GM19468 (cell line): ENCODE data around the gene SINHCAF.
"Not testable (repeated sequence)": the region's sequence is repeated elsewhere in the genome, so short reads cannot be mapped to it uniquely, and the experiment has no call there.

ENCODE experiments used
- ATAC-seq: cut with Tn5 transposase; IDR thresholded peaks from one replicate; pipeline ENCODE4 v1.9.1; 2021; ENCODE audit warnings: mild to moderate bottlenecking, moderate library complexity, moderate number of reproducible peaks; ENCODE audit not compliant: unreplicated experiment; ENCODE audit errors: extremely low read depth

SINHCAF gene

DNA sequence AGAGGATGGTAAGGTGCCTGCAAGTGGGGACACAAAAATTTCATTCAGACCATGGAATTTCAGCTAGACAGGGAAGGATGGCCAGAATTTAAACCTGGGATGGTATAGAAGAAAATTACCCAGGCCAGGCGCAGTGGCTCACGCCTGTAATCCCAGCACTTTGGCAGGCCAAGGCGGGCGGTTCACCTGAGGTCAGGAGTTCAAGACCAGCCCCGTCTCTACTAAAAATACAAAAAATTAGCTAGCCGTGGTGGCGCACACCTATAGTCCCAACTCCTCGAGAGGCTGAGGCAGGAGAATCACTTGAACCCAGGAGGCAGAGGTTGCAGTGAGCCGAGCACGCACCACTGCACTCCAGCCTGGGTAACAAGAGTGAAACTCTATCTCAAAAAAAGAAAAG lies 87.6 kb downstream of the SINHCAF start:
- ATAC-seq: not testable (repeated sequence)

DNA sequence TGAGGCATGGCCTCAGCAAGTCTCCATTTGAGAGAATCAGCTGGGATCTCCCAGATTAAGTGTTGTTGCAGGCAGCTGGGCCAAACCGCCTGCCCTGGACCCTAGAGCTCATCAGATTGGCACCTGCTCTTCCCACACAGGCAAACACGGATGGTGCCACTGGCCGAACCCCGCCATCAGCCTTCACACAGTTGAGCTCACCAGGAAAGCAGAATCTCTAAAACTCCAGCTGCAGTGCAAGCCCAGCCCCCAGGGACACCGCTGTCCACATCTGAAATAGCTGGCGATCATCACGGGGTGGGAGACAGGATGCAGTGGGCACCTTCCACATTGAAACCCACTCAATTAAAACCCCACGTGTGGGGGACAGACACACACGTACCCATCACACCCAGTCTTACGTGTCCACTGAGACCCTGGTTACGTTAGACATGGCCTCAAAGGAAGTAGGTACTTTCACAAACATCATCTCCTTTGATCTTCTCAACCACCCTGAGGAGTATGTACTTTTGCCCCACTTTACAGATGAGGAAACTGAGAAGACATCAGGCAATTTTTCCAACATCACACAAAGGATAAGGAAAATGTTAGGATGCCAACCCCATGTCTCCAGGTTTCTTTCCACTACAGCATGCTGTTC lies 88.8 kb downstream of the SINHCAF start:
- no peak for ATAC-seq

DNA sequence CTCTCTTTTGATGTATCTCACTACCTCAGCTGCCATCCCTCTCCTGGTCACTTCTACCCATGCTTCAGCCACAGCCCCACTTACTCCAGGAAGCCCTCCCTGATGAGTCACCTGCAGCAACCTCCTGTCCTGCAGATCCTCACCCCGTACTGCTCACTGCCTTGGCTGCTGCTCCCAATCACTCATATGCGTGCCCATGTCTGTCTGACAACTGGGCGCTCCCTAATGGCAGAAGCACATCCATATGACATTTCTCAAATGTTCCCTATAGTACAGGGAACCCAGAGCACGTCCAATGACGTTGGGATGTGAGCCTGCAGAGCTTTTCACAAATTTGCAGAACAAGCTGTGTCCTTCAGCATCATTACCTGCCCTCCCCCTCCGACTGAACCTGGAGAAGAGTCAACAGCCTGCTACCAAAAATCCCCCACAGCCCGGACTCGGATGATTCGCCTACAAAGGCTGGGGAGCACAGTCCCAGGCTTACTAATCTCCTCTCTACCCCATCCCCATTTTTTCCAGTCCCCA lies 90.0 kb downstream of the SINHCAF start:
- ATAC-seq: no peak

DNA sequence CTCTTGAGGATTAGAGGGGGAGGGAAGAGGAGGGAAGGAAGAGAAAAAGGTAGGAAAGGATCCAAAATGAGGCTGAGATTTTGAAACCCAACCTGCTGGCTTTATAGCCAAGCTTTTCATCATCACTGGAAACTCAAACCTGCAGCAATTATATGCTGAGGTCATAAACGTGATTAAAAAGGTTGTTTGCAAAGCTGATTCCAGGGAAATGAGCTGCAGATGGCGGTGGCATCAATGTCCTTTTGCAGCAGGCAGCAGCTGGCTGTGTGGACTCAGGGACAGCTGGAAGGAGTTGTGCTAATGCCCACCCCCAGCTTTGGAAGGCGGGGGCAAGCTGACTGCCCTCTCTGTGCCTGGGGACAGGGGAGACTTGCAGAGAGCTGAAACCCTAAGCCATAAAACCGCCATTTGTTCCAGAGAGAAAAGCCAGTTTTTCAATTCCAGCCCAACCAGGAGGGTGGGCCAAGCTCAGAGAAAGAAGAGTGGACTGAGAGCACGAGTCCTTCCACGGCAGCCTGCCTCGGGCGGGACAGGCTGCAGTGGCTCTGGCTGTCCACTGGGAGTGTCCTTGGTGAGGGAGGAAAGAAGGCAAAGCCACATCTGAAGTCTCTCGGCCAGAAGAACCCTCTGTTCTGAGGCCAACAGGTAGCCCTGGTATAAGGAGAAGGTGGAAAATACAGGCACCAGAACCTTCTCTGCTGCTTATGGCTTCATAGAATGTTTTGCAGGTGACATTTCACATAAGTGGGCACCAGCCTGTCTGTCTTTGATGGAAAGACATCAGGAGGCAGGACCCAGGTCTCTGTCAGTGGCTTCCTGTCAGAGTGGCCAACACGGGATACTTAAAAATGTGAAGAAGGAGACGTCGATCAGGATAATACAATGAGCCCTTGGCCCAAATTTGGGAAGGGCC lies 90.7 kb downstream of the SINHCAF start:
- no peak for ATAC-seq

DNA sequence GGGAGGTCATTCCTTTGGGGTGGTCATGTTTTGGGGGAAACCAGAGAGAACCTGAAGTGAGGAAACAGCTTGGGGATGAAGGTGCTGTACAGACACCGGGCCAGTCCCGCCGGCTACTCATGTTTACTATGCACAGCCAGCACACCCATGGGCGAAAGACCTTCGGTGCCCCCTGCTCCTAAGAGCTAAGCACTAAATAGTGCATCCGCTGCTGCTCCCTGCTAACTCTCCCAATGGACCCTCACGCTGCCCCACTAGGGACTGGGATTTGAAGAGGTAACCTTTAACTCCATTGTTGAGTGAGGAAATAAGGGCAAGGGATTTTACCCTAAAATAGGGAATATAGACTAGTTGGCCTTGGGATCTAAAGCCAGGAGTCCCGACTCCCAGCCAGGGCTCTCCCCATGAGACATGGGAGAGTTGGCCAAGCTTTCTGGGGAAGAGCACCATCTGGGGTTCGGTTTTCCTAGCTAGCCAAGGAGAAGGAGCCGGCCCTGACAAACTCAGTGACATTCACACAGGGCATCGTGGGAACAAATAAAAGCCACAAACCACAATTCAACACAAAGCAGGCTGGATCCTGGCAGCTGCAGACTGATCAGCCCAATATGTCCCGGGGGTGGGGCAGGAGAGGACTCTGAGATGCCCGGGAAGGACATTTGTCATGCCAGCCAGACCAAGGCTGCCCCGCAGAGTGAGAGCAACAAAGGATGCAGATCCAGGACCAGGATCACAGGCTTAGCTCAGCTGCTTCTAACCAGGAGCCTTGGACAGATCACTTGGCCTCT lies 91.7 kb downstream of the SINHCAF start:
- no peak for ATAC-seq

DNA sequence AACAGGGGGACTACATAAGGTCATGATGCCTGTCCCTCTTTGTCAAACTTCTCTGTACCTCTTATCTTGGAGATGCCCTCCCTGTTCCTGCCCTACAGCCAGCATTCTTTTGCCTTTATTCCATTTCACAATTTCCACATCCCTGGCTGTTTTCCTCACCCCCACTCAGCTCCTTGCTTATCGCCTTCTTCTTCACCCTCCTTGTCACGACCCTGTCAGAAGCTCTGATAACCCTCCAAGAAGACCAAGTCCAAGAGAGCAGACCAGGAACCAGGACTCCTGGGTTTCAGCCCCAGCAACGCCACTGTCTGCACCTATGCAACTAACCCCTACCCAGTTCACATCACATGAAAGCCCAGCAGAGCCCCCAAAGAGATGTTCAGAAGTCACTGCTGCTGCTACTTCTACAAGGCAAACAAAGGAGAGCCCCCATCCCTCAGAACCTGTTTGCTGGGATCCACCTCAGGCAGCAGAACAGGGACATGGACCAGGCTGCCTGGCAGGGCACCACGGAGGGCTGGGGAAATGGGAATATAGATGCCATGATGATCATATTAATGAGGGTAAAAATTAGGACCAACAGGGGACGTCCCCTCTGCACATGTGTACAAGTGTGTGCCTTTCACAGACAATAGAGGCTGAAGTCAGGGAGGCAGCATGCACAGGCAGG lies 92.8 kb downstream of the SINHCAF start:
- ATAC-seq: no peak

DNA sequence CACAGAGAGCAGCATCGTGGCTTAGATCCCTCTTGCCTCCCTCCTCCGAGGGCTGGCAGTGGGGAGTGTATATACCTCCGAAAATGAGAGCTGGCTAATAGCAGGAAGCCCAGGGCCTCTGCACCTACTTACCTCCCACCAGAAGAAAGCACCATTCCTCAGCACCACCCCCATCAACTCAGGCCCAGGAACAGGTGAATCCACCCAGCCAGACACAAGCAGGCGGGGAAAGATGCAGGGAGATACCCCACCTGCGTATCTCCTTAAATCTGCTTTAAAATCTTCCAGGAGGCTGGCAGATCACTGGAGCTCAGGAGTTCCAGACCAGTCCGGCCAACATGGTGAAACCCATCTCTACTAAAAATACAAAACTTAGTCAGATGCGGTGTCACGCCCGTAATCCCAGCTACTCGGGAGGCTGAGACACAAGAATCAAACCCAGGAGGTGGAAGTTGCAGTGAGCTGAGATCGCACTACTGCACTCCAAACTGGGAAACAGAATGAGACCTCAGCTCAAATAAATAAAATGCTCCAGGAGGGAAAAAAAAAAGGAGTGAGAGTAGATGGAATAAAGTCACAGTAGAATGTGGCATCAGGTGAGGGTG lies 93.5 kb downstream of the SINHCAF start:
- ATAC-seq: no peak

DNA sequence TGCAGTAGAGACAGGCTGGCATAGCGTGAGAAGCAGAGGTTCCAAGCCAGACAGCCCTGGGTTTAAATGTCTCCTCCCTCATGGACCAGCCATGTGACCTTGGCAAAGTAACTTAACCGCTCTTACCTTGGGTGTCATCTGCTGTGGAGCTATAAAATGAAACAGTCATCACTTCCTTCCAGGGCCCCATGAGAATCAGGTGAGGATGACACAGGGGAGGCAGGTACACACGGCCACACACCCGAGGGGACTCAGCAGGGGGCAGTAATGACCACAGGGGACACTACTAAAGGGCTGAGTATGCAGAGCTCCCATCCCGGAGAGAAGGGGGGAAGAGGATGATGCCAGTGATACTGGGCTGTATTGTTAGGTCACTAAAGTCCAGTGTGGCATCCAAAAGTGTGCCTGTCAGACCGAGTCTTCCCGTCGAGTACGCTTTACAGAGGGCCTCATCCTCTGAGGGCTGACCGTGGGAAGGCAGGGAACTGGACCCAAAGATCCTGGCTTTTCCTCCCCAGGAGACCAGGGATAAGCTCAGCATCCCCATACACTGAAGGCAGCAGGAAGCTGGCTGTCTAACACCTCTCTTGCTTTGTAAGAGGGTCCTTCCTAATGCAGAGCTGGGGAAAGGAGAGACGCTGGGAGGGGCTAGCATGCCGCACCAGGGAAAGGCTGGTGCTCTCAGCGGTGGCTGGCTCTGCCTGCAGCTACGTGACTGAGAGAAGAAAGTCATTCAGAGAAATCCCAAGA lies 94.2 kb downstream of the SINHCAF start:
- no peak for ATAC-seq
